Spleen (tissue), 7 donors: ENCODE data around the gene MRPS34.

ENCODE experiments used
- CTCF ChIP-seq, 11 experiments: fragments of 200-600 bp in 7 of 11; fragments of 450-650 bp in 4 of 11; sonication (generic) in 4 of 11; IDR thresholded peaks in 8 of 11; conservative IDR thresholded peaks in 3 of 11; 1 replicate in 7 of 11; 2 replicates in 4 of 11; pipeline versions ENCODE4 v1.4.0 to v1.8.0; 2016 to 2021; ENCODE audit warnings: antibody characterized with exemption in 11 of 11, inconsistent platforms in 4 of 11, mild to moderate bottlenecking in 1 of 11
- POLR2A ChIP-seq, 3 donors: fragments of 450-650 bp; IDR thresholded peaks; one replicate each; pipeline ENCODE4 v1.5.1; 2017; ENCODE audit warnings: antibody characterized with exemption in 3 of 3, mild to moderate bottlenecking in 1 of 3
- POLR2AphosphoS5 ChIP-seq, 3 donors: sonication (generic); formaldehyde crosslinking; IDR thresholded peaks; one replicate each; pipeline ENCODE4 v1.5.1; 2017; ENCODE audit warnings: antibody characterized with exemption in 3 of 3
- donor health status: DM: no; HTN: no; CAD: no; lungs with moderate emphysema.
- donor health status: DM: no; HTN: no; CAD: no.
- donor health status: DM: no; HTN: no; CAD: no.

GRCh38 chr16:1731603-1732002 lies 41.3 kb downstream of the MRPS34 start:
- TF ChIP-seq CTCF (IDR thresholded peaks at IDR 0.05 in 8 of 11, conservative IDR thresholded peaks at IDR 0.05 in 3 of 11) (no peak), POLR2AphosphoS5 (IDR thresholded peaks at IDR 0.05) (no peak), POLR2A (IDR thresholded peaks at IDR 0.05) (no peak)
